ENCODE measurements around the gene C21orf58. TPM values are rescaled to one million over a fixed set of nuclear protein-coding genes. Genes with fewer than 3 reads are reported as not detected.

C21orf58 gene
- total RNA-seq, 1 experiment from 2014 or later = 12.7 TPM

DNA sequence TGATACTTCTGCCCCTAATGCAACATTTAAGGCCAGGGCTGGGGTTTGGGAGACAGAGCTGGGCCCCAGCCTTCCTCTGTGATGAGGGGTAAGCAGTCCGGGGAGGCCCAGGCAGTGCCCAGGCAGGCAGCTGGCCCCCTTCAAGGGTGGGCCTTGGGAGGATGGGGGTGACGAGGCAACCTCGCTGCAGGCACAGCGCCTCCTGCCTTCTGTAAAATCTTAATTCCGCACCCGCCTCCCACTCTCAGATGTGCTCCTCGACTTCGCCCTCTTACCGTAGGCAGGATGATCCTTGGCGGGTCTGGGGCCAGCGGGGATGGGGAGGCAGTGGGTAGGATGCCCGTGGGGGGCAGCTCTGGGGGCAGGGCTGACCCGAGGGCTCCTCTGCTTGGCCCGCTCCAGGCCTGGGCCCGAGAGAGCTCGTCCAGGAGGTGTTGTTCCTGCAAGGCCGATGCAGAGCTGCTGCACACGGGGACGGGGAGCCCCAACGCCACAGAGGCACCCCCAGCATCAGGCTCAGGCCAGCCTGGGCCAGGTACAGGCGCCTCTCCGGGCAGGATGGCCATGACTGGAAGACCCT lies 9.1 kb downstream of the C21orf58 start:
- Histone ChIP-seq H3K36me3 (ENCODE audit: control insufficient read depth, insufficient read depth, low read length) (no peaks in the 10 kb centered on the region), H3K27ac (ENCODE audit: low read length) (no peak overlapping the region), H3K4me3 (ENCODE audit: low read depth in 2 of 2, low read length in 2 of 2) (no peak overlapping the region), H3K27me3 (ENCODE audit: control insufficient read depth, insufficient read depth, low read length) (no peaks in the 10 kb centered on the region), H3K4me1 (ENCODE audit: control insufficient read depth, insufficient read depth, low read length) (peaks cover 3% of the 10 kb centered on the region; the same call in 1 of the 2 replicates), H3K9me3 (ENCODE audit: control insufficient read depth, insufficient read depth, low read depth, low read length) (no peaks in the 10 kb centered on the region)
- CTCF ChIA-PET = no interaction called here
- ATAC-seq (no peak), DNase-seq (ENCODE audit: low read depth, low spot score) (no peak)
- in situ Hi-C loops (cut with HindIII; ENCODE audit: low pct_unique_long_range_greater_than_20kb, low sequenced_read_pairs) (no loop called here), intact Hi-C loops (cut with micrococcal nuclease; ENCODE audit: unreplicated experiment) (no loop called here)
- POLR2A ChIA-PET = no interaction called here
- TF ChIP-seq SIN3A (IDR thresholded peaks at IDR 0.05; ENCODE audit: borderline replicate concordance, insufficient read depth, low read depth, low read length) = no peak
- TF ChIP-seq, protein P1, sequence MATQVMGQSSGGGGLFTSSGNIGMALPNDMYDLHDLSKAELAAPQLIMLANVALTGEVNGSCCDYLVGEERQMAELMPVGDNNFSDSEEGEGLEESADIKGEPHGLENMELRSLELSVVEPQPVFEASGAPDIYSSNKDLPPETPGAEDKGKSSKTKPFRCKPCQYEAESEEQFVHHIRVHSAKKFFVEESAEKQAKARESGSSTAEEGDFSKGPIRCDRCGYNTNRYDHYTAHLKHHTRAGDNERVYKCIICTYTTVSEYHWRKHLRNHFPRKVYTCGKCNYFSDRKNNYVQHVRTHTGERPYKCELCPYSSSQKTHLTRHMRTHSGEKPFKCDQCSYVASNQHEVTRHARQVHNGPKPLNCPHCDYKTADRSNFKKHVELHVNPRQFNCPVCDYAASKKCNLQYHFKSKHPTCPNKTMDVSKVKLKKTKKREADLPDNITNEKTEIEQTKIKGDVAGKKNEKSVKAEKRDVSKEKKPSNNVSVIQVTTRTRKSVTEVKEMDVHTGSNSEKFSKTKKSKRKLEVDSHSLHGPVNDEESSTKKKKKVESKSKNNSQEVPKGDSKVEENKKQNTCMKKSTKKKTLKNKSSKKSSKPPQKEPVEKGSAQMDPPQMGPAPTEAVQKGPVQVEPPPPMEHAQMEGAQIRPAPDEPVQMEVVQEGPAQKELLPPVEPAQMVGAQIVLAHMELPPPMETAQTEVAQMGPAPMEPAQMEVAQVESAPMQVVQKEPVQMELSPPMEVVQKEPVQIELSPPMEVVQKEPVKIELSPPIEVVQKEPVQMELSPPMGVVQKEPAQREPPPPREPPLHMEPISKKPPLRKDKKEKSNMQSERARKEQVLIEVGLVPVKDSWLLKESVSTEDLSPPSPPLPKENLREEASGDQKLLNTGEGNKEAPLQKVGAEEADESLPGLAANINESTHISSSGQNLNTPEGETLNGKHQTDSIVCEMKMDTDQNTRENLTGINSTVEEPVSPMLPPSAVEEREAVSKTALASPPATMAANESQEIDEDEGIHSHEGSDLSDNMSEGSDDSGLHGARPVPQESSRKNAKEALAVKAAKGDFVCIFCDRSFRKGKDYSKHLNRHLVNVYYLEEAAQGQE (IDR thresholded peaks at IDR 0.05; ENCODE audit: insufficient read depth in 1 of 2, low read depth in 2 of 2, low read length in 1 of 2) = no peak
- TF ChIP-seq TCF7L2 (IDR thresholded peaks at IDR 0.05; ENCODE audit: low read depth, low read length) = no peak
- TF ChIP-seq POLR2AphosphoS5 (IDR thresholded peaks at IDR 0.05; ENCODE audit: low read depth, low read length) = no peak
- TF ChIP-seq, protein P2, sequence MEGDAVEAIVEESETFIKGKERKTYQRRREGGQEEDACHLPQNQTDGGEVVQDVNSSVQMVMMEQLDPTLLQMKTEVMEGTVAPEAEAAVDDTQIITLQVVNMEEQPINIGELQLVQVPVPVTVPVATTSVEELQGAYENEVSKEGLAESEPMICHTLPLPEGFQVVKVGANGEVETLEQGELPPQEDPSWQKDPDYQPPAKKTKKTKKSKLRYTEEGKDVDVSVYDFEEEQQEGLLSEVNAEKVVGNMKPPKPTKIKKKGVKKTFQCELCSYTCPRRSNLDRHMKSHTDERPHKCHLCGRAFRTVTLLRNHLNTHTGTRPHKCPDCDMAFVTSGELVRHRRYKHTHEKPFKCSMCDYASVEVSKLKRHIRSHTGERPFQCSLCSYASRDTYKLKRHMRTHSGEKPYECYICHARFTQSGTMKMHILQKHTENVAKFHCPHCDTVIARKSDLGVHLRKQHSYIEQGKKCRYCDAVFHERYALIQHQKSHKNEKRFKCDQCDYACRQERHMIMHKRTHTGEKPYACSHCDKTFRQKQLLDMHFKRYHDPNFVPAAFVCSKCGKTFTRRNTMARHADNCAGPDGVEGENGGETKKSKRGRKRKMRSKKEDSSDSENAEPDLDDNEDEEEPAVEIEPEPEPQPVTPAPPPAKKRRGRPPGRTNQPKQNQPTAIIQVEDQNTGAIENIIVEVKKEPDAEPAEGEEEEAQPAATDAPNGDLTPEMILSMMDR (IDR thresholded peaks at IDR 0.05) = no peak
- no TSS peak for BruUV-seq (replicated peaks)

DNA sequence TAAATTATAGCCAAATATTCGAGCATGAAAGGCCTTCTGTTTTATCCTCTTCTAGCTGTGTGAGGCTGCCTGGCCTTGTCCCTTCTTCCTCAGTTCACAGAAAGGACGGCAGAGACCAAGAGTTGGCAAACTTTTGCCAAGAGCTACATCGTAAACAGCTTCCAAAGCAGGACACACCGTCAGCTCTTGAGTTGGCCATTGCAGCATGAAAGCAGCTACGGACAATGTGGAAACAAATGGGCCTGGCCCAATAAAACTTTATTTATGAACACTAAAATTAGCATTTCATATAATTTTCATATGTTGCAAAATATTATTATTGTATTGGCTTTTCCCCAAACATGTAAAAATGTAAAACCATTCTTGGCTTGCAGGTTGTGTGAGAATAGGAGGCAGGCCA lies 10.7 kb downstream of the C21orf58 start:
- ATAC-seq = no peak
- TF ChIP-seq SIN3A (IDR thresholded peaks at IDR 0.05; ENCODE audit: borderline replicate concordance, insufficient read depth, low read depth, low read length) (no peak), TCF7L2 (IDR thresholded peaks at IDR 0.05; ENCODE audit: low read depth, low read length) (no peak), POLR2AphosphoS5 (IDR thresholded peaks at IDR 0.05; ENCODE audit: low read depth, low read length) (no peak)
- TF ChIP-seq, protein P2 (IDR thresholded peaks at IDR 0.05) = no peak
- TF ChIP-seq, protein P1 (IDR thresholded peaks at IDR 0.05; ENCODE audit: insufficient read depth in 1 of 2, low read depth in 2 of 2, low read length in 1 of 2) = no peak
- no peak overlapping the region for H3K27ac ChIP-seq (ENCODE audit: low read length)
- H3K4me1 ChIP-seq (ENCODE audit: control insufficient read depth, insufficient read depth, low read length) = no peaks in the 10 kb centered on the region
- H3K9me3 ChIP-seq (ENCODE audit: control insufficient read depth, insufficient read depth, low read depth, low read length) = no peaks in the 10 kb centered on the region
- ChIA-PET CTCF (no interaction called here), POLR2A (no interaction called here)
- in situ Hi-C loops (cut with HindIII; ENCODE audit: low pct_unique_long_range_greater_than_20kb, low sequenced_read_pairs) = no loop called here
- intact Hi-C loops (cut with micrococcal nuclease; ENCODE audit: unreplicated experiment) = no loop called here
- no peak for DNase-seq (ENCODE audit: low read depth, low spot score)
- no peaks in the 10 kb centered on the region for H3K27me3 ChIP-seq (ENCODE audit: control insufficient read depth, insufficient read depth, low read length)
- no peaks in the 10 kb centered on the region for H3K36me3 ChIP-seq (ENCODE audit: control insufficient read depth, insufficient read depth, low read length)
- no TSS peak for BruUV-seq (replicated peaks)
- no peak overlapping the region for H3K4me3 ChIP-seq (ENCODE audit: low read depth in 2 of 2, low read length in 2 of 2)

Data from Panc1 (cell line).